ENCODE results near the gene SMARCC2. TPM values are rescaled to one million over a fixed set of nuclear protein-coding genes. Genes with fewer than 3 reads are reported as not detected.

The SMARCC2 gene
- total and polyA plus RNA-seq, 2 of the 13 experiments (the other 11 are each of a cell fraction or from before 2014, with no cell fraction given), result 21.3 to 24.1 TPM

DNA sequence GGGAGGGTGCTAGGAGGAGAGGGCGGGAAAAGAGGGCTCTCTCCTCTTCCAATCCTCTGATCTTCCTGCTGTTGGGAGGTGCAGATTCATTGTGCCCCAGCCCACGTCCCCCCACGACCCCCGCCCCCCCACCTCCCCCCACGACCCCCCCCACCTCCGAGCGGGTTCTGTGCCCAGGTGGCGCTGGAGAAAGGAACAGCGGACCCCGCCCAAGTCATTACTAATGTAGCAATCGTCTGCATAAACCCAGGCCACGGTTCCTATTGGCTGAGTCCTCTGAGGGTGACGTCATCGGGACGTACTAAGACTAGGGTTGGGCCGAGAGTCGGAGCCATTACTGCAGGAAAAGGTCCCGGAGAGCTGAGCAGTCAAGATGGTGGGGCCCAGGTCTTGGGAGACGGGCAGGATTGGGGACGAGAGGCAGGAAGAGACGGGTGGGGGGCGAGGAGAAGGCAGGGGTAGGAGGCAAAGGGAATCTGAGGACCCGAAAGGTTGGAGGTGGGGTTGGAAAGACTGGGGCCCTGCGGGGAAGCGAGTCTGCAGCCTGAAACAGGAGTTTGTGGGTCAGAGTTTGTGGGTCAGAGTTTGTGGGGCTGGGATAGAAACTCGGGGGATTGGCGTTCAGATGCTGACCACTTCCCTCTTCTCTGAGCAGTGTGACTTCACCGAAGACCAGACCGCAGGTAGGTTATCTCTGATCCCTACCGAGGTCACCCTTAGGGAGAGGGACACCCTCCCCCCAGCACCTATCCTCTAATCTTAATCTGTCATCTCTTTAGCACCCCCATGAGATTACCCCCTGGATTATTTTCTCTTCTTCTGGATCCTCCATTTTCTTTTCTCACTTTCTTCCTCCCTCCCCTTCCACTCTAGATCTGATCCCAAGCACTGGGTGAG lies 31.0 kb downstream of the SMARCC2 start, which contains the start of gene MYL6 (continued):
- TF ChIP-seq SP140L (CRISPR knock-in tag; IDR thresholded peaks at IDR 0.05; ENCODE audit: borderline replicate concordance) (no peak), HMGA1 (CRISPR knock-in tag; conservative IDR thresholded peaks at IDR 0.05) (no peak), SRSF1 (optimal IDR thresholded peaks at IDR 0.05; ENCODE audit: low read depth, low read length) (peak; percentile 62), KDM3A (CRISPR knock-in tag; IDR thresholded peaks at IDR 0.05; ENCODE audit: low read depth) (no peak), CBX5 (CRISPR knock-in tag; IDR thresholded peaks at IDR 0.05; ENCODE audit: borderline replicate concordance) (no peak), ZNF501 (CRISPR knock-in tag; IDR thresholded peaks at IDR 0.05) (no peak), EHMT2 (IDR thresholded peaks at IDR 0.05; ENCODE audit: borderline replicate concordance, low read depth, low read length) (no peak), NCOA2 (CRISPR knock-in tag; IDR thresholded peaks at IDR 0.05) (no peak), ZNF619 (CRISPR knock-in tag; IDR thresholded peaks at IDR 0.05) (no peak), ZMAT3 (CRISPR knock-in tag; conservative IDR thresholded peaks at IDR 0.05) (no peak), XBP1 (CRISPR knock-in tag; IDR thresholded peaks at IDR 0.05) (no peak), DMAP1 (CRISPR knock-in tag; IDR thresholded peaks at IDR 0.05) (no peak; the same call in 1 of the 2 replicates), NFYB (CRISPR knock-in tag; IDR thresholded peaks at IDR 0.05) (peak; percentile 75), SRSF9 (IDR thresholded peaks at IDR 0.05; ENCODE audit: borderline replicate concordance, insufficient read depth, low read depth, low read length, poor library complexity, severe bottlenecking) (no peak), ZNF274 (CRISPR knock-in tag; IDR thresholded peaks at IDR 0.05) (no peak), MAFK (conservative IDR thresholded peaks at IDR 0.05 in 1 of 2, IDR thresholded peaks at IDR 0.05 in 1 of 2; ENCODE audit: low read length in 2 of 2) (no peak), IRF2 (CRISPR knock-in tag; IDR thresholded peaks at IDR 0.05) (no peak), ZNF451 (CRISPR knock-in tag; IDR thresholded peaks at IDR 0.05) (no peak), SIX1 (CRISPR knock-in tag; IDR thresholded peaks at IDR 0.05; ENCODE audit: borderline replicate concordance) (no peak)
- TF ChIP-seq, protein P1, sequence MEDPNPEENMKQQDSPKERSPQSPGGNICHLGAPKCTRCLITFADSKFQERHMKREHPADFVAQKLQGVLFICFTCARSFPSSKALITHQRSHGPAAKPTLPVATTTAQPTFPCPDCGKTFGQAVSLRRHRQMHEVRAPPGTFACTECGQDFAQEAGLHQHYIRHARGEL (CRISPR knock-in tag; IDR thresholded peaks at IDR 0.05), result no peak
- TF ChIP-seq, protein P2, sequence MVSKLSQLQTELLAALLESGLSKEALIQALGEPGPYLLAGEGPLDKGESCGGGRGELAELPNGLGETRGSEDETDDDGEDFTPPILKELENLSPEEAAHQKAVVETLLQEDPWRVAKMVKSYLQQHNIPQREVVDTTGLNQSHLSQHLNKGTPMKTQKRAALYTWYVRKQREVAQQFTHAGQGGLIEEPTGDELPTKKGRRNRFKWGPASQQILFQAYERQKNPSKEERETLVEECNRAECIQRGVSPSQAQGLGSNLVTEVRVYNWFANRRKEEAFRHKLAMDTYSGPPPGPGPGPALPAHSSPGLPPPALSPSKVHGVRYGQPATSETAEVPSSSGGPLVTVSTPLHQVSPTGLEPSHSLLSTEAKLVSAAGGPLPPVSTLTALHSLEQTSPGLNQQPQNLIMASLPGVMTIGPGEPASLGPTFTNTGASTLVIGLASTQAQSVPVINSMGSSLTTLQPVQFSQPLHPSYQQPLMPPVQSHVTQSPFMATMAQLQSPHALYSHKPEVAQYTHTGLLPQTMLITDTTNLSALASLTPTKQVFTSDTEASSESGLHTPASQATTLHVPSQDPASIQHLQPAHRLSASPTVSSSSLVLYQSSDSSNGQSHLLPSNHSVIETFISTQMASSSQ (IDR thresholded peaks at IDR 0.05; ENCODE audit: low read depth), result no peak
- TF ChIP-seq, protein P2 (CRISPR knock-in tag; IDR thresholded peaks at IDR 0.05; ENCODE audit: borderline replicate concordance), result no peak
- TF ChIP-seq, protein P3, sequence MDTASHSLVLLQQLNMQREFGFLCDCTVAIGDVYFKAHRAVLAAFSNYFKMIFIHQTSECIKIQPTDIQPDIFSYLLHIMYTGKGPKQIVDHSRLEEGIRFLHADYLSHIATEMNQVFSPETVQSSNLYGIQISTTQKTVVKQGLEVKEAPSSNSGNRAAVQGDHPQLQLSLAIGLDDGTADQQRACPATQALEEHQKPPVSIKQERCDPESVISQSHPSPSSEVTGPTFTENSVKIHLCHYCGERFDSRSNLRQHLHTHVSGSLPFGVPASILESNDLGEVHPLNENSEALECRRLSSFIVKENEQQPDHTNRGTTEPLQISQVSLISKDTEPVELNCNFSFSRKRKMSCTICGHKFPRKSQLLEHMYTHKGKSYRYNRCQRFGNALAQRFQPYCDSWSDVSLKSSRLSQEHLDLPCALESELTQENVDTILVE (CRISPR knock-in tag; IDR thresholded peaks at IDR 0.05), result no peak
- TF ChIP-seq, protein P4, sequence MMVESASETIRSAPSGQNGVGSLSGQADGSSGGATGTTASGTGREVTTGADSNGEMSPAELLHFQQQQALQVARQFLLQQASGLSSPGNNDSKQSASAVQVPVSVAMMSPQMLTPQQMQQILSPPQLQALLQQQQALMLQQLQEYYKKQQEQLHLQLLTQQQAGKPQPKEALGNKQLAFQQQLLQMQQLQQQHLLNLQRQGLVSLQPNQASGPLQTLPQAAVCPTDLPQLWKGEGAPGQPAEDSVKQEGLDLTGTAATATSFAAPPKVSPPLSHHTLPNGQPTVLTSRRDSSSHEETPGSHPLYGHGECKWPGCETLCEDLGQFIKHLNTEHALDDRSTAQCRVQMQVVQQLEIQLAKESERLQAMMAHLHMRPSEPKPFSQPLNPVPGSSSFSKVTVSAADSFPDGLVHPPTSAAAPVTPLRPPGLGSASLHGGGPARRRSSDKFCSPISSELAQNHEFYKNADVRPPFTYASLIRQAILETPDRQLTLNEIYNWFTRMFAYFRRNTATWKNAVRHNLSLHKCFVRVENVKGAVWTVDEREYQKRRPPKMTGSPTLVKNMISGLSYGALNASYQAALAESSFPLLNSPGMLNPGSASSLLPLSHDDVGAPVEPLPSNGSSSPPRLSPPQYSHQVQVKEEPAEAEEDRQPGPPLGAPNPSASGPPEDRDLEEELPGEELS (CRISPR knock-in tag; IDR thresholded peaks at IDR 0.05), result no peak
